G401 (cell line): ENCODE measurements around the gene SMARCAL1. TPM values are rescaled to one million over a fixed set of nuclear protein-coding genes. Genes with fewer than 3 reads are reported as not detected.
"Not testable (repeated sequence)": the region's sequence is repeated elsewhere in the genome, so short reads cannot be mapped to it uniquely, and the experiment has no call there.

Experiments used
- DNase-seq: peaks from one replicate; pipeline ENCODE4 v3.0.0-alpha.2; 2015; ENCODE audit warnings: low spot score
- in situ Hi-C: cut with HindIII; loops from 2 replicates; pipeline ENCODE4 v1.10.0; 2016; ENCODE audit warnings: low sequenced_read_pairs, mixed read lengths
- total RNA-seq: library from RNA; depleted of rRNA; stranded (reverse); fragments of >200 nt; shearing (Covaris generic); gene quantifications from 2 replicates; pipeline ENCODE4 v1.2.3, GENCODE V29; 2014; rRNA removed

Gene SMARCAL1
- total RNA-seq, 1 experiment from 2014 or later: 12.6 TPM

DNA sequence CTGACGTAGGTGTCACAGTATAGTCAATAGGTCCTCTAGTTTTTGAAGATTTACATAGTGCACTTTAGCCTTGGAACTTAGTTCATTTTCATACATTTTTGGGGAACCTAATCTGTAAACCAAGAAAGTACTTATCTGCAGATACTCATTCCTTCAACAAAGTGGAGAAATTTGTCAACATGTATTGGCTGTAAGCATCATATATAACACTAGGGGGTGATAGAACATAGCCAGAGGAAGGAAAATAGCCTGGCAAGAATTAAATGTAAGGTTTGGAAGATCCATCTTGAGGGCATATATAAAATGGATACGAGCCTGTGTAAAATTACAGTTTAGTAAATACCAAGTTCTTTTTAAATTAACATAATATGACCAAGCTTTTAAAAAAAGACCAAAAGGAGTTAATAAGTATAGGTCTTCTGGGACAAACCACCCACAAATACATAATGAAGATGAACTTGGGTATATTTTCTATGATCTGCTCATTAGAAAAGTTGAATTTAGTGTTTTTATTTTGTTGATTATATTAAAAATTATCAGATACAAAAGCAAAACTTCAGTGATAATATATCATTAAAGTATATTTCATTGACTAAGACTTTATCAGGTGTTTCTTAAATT lies 104.6 kb downstream of the SMARCAL1 start:
- in situ Hi-C loops: no loop called here
- DNase-seq: peak; percentile 48

GRCh38 chr2:216517447-216518225 lies 105.4 kb downstream of the SMARCAL1 start:
- in situ Hi-C loops: no loop called here
- DNase-seq: no peak

GRCh38 chr2:216518566-216519119 lies 106.4 kb downstream of the SMARCAL1 start:
- DNase-seq, in situ Hi-C loops: not testable (repeated sequence)

DNA sequence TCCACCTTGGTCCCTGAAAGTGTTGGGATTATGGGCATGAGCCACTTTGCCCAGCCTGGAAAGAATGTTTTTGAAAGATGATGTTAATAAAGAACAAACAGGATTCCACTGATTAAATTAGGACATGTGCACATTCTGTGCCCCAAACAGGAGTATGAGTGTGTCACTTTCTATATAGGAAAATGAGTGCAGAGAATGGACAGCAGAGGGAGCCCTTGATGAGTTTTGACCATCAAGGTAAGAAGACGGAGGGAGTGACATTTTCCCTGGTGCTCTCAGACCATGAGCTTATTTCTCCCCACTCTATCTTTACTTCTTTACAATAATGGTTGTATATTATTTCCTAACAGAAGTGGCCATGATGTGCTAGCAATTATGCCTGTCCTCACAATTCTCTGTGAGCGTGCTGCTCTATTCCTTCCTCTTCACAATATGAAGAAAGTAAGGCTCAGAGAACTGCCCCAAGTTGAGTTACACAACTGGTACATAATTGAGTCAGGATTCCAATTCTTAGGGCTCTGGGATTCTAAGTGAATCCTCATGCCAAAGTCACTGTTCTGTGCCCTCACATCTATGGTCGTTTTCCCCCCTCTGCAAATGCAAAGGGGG lies 107.0 kb downstream of the SMARCAL1 start:
- in situ Hi-C loops: no loop called here
- DNase-seq: peak; percentile 85

- in situ Hi-C loops: no loop called here
- DNase-seq: no peak
Observed at GRCh38 chr2:216520112-216520511, 107.8 kb downstream of the SMARCAL1 start.

GRCh38 chr2:216522892-216523502 lies 110.7 kb downstream of the SMARCAL1 start:
- in situ Hi-C loops: no loop called here
- DNase-seq: no peak

DNA sequence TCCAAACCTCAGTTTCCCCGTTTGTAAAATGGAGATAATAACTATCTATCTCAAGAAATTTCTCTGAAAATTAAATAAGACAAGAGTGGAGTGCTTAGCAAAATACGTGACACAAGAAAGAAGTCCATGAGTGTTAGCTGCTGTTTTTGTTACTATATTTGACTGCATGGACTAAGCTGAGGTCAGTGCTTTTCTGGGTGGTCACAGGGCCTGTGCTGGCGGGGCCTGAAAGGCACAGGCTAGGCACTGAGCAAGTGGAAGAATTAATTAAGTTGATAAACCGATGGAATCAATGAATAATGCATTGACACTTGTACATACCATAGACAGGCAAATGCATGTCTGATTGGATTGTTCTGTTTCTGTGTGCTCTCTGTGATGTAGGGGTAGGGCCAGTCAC lies 113.7 kb downstream of the SMARCAL1 start:
- in situ Hi-C loops: no loop called here
- no peak for DNase-seq

GRCh38 chr2:216526939-216527338 lies 114.7 kb downstream of the SMARCAL1 start:
- no peak for DNase-seq
- in situ Hi-C loops: no loop called here

DNA sequence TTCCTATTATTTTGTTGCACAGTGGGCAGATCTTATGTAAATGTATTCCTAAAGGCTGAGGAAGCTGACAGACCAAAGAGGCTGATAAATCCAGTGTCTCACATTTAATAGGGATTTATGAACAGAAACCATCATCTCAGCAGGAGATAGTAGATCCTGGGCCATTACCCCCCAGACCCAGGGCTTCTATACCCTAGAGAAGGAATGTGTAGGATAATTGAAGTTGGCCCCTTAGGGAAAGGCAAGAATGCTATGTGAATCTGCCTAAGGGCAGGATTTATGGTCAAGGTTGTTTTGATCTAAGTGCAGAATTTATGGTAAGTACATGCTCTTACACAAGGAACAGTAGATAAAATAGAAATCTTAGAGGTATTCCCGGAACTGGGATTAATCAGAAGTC lies 115.3 kb downstream of the SMARCAL1 start:
- in situ Hi-C loops: no loop called here
- no peak for DNase-seq

DNA sequence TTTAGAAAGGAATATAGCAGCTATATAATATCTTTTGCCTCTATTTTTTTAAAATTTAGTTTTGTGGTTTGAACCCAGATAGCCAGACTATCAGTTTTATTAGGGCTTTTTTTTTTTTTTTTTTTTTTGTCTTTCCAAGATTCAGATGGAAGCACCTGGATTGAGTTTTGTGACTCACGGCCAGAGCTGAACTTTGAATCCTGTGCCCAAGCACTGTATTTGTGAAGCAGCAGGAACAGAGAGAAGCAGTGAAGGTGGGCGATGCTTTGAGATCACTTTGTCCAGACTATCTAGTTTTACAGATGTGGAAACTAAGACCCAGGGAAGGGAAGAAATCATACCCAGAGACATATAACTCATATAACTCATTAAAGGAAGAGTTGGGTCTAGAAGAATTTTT lies 120.3 kb downstream of the SMARCAL1 start:
- DNase-seq: no peak
- in situ Hi-C loops: no loop called here

Other genes starting within 250 kb of the SMARCAL1 start
- 0.06 and 0.14 TPM in 2 replicates for gene MARCHF4, start 40.0 kb upstream of the SMARCAL1 start, total RNA-seq
- 1,405 and 2,009 TPM in 2 replicates for gene RPL37A, start 86.4 kb downstream of the SMARCAL1 start, total RNA-seq
- gene IGFBP2, start 220.9 kb downstream of the SMARCAL1 start, total RNA-seq: 134 and 159 TPM in 2 replicates